Kidney epithelial cell (primary cell): ENCODE measurements around the gene QRFP. TPM values are rescaled to one million over a fixed set of nuclear protein-coding genes. Genes with fewer than 3 reads are reported as not detected.

Source experiments
- DNase-seq: peaks from one replicate; pipeline ENCODE4 v3.0.0-alpha.2; 2010; ENCODE audit warnings: low read depth
- H3K27me3 ChIP-seq: 2 replicates; pipeline ENCODE4 v1.6.0; 2011; ENCODE audit warnings: low read length; ENCODE audit not compliant: control insufficient read depth, insufficient read depth
- H3K36me3 ChIP-seq: 2 replicates; pipeline ENCODE4 v1.5.1; 2011; ENCODE audit warnings: low read length; ENCODE audit not compliant: control insufficient read depth, insufficient read depth
- H3K4me3 ChIP-seq: 2 replicates; pipeline ENCODE4 v1.5.1; 2011; ENCODE audit warnings: low read depth, mild to moderate bottlenecking, control low read depth, low read length
- CTCF ChIP-seq: IDR thresholded peaks from 2 replicates; pipeline ENCODE4 v1.5.1; 2011; ENCODE audit warnings: mild to moderate bottlenecking, moderate library complexity, low read length, control low read depth, inconsistent platforms; ENCODE audit not compliant: insufficient read depth, poor library complexity, severe bottlenecking
- total RNA-seq: library from RNA; depleted of rRNA; stranded (reverse); fragments of >200 nt; gene quantifications from 2 replicates; pipeline ENCODE4 v1.2.3, GENCODE V29; 2015

QRFP gene
- total RNA-seq, 1 donor from 2014 or later = not detected

- DNase-seq = no peak
- peaks cover 43% of the 10 kb centered on the region for H3K27me3 ChIP-seq
- no peak overlapping the region for H3K4me3 ChIP-seq
- peaks cover 2% of the 10 kb centered on the region for H3K36me3 ChIP-seq
- no peak for TF ChIP-seq CTCF
Observed at GRCh38 chr9:130897848-130898551, 1.4 kb upstream of the QRFP start.

- DNase-seq = no peak
- no peak for TF ChIP-seq CTCF
- Histone ChIP-seq H3K27me3 (peaks cover 43% of the 10 kb centered on the region), H3K4me3 (no peak overlapping the region), H3K36me3 (peaks cover 2% of the 10 kb centered on the region)
Observed at GRCh38 chr9:130897105-130897751, 616 bp upstream of the QRFP start.

GRCh38 chr9:130895481-130896232, 955 bp downstream of the QRFP start:
- Histone ChIP-seq H3K36me3 (peaks cover 4% of the 10 kb centered on the region), H3K27me3 (peaks cover 36% of the 10 kb centered on the region), H3K4me3 (no peak overlapping the region)
- DNase-seq = no peak
- no peak for TF ChIP-seq CTCF

- Histone ChIP-seq H3K27me3 (peaks cover 29% of the 10 kb centered on the region), H3K36me3 (peaks cover 6% of the 10 kb centered on the region), H3K4me3 (no peak overlapping the region)
- no peak for DNase-seq
- TF ChIP-seq CTCF = no peak
Observed at GRCh38 chr9:130895038-130895437, 1.6 kb downstream of the QRFP start.

GRCh38 chr9:130894546-130894945, 2.1 kb downstream of the QRFP start:
- no peak overlapping the region for H3K4me3 ChIP-seq
- no peak for DNase-seq
- H3K27me3 ChIP-seq = peaks cover 25% of the 10 kb centered on the region
- TF ChIP-seq CTCF = no peak
- H3K36me3 ChIP-seq = peaks cover 6% of the 10 kb centered on the region
